NK-92 treated with Interleukin-12 subunit alpha and Interleukin-12 subunit beta, amount 100 ng/mL, for 24 hours (cell line): ENCODE measurements around the gene MORF4L1.

Experiments
- DNase-seq: peaks from one replicate; lab custom pipeline; 2025; lab: John Stamatoyannopoulos, UW

The MORF4L1 gene

GRCh38 chr15:78946493-78946892 is 73.8 kb downstream of the MORF4L1 start:
- DNase-seq: no peak

- DNase-seq: no peak
Observed at GRCh38 chr15:78947506-78947905, 74.8 kb downstream of the MORF4L1 start.
